ENCODE results near the gene RNF34.
"Not testable (repeated sequence)": the region's sequence is repeated elsewhere in the genome, so short reads cannot be mapped to it uniquely, and the experiment has no call there.

RNF34 gene

GRCh38 chr12:121399391-121400331 lies at the start of gene RNF34:
Gene RNF34, plus strand, starts transcription at chr12:121400118. Its CDS starts 95 bp downstream, at chr12:121400213.
- DNase-seq: peak; percentile 98

- peak; percentile 94 for DNase-seq
Measured at GRCh38 chr12:121351820-121352681, 47.9 kb upstream of the RNF34 start, which contains the start of gene ANAPC5. Gene ANAPC5, minus strand, starts transcription at chr12:121352411. Its CDS starts 71 bp downstream, at chr12:121352340.

DNA sequence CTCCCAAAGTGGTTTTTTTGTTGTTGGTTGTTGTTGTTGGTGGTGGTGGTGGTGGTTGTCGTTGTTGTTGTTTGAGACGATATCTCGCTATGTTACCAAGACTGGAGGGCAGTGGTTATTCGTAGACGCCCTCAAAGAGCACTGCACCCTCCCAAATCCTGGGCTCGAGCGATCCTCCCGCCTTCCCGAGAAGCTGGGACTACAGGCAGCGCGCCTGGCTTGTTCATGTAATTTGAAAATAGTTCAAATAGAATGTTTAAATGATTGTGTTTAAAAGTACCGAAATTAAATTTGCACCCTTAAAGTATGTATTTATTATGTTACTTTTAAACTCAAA lies 47.3 kb upstream of the RNF34 start:
- DNase-seq: peak; percentile 74

DNA sequence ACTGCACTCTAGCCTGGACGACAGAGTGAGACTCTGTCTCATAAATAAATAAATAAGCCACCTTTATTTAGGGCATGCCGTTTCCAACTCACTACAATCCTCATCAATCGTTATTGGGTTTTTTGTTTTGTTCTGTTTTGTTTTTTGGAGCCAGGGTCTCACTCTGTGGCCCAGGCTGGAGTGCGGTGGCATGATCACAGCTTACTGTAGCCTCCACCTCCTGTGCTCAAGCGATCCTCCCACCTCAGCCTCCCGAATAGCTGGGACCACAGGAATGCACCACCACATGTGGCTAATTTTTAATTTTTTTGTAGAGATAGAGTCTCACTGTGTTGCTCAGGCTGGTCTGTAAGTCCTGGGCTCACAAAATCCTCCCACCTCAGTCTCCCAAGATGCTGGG lies 44.1 kb upstream of the RNF34 start:
- DNase-seq: no peak

DNA sequence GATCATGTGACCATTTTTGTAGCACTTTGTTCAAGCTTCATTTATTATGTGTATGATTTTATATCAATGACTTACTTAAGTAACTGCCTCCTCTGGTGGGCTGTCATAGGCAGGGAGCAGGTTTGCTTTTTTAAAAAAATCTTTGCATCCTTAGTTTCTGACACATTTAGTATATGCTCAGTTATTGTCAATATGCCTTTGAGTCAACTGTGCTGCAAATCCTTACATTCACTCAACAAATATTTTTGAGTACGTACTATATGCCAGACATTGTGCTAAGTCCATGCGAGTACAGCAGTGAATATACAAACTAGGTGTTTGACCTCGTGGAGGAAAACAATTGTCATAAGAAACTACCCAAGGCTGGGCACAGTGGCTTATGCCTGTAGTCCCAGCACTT lies 43.3 kb upstream of the RNF34 start:
- no peak for DNase-seq

- DNase-seq: no peak
Measured at GRCh38 chr12:121357331-121357730, 42.6 kb upstream of the RNF34 start.

- DNase-seq: no peak
Measured at GRCh38 chr12:121358073-121358472, 41.8 kb upstream of the RNF34 start.

DNA sequence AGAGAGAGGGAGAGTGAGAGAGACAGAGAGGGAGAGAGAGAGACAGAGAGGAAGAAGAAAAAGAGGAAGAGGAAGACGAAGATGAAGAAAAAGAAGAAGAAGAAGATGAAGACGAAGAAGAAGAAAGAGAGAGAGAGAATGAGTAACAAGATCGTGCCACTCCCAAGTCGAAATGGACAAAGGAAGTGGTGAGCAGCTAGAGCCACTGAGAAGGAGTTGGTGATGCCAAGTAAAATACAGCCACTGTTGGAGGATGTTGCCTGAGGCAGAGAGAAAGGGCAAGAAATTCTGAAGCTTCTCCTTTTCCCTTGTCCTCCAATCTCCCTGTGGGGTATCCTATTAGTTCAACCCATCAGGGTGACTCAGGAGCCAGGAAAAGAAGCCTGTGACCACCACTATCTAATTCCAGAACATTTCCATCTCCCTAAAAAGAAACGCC lies 35.2 kb upstream of the RNF34 start:
- DNase-seq: no peak

- DNase-seq: no peak
Measured at GRCh38 chr12:121365416-121366062, 34.4 kb upstream of the RNF34 start.

DNA sequence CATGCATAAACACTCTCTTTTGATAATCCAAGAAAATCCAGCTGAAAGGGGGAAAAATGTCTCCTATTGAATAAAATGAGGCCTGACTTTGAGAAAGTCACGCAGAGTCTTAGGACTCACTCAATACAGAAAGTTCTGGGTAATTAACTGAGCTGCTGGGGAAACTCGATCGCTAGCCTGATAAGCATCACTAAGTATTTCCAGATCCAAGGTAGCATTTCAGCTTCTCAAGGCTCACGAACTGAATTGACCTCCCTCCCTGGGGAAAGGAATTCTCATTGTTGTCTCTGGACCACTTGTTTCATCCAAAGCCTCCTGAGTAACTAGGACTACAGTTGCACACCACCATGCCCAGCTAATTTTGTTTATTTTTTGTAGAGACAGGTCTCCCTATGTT lies 33.9 kb upstream of the RNF34 start:
- DNase-seq: no peak

GRCh38 chr12:121371404-121371803 lies 28.5 kb upstream of the RNF34 start:
- no peak for DNase-seq

DNA sequence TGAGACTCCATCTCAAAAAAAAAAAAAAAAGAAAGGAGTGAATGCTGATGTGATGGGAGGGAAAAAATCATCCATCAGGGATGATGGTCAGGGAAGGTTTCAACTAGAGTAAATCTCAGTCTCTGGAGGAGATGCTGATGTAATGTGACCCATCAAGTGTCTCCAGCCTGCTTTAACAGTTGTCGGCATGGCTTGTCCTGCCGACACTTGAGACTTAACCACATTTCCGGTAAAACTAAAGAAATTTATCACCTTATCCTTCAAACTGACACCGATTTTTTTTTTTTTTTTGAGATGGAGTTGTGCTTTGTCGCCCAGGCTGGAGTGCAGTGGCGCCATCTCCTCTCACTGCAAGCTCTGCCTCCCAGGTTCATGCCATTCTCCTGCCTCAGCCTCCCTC lies 26.2 kb upstream of the RNF34 start:
- no peak for DNase-seq

GRCh38 chr12:121374336-121374735 lies 25.6 kb upstream of the RNF34 start:
- DNase-seq: not testable (repeated sequence)

DNA sequence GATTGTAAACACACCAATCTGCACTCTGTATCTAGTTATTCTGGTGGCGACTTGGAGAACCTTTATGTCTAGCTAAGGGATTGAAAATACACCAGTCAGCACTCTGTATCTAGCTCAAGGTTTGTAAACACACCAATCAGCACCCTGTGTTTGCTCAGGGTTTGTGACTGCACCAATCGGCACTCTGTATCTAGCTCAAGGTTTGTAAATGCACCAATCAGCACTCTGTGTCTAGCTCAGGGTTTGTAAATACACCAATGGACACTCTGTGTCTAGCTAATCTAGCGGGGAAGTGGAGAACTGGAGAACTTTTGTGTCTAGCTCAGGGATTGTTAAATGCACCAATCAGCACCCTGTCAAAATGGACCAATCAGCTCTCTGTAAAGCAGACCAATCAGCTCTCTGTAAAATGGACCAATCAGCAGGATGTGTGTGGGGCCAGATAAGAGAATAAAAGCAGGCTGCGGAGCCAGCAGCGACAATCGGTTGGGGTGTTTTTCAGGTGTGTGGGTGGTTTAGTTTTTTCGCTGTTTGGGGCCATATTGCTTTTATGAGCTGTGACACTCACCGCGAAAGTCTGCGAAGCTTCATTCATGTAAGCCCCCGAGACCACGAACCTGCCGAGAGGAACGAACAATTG lies 24.9 kb upstream of the RNF34 start:
- not testable (repeated sequence) for DNase-seq

DNA sequence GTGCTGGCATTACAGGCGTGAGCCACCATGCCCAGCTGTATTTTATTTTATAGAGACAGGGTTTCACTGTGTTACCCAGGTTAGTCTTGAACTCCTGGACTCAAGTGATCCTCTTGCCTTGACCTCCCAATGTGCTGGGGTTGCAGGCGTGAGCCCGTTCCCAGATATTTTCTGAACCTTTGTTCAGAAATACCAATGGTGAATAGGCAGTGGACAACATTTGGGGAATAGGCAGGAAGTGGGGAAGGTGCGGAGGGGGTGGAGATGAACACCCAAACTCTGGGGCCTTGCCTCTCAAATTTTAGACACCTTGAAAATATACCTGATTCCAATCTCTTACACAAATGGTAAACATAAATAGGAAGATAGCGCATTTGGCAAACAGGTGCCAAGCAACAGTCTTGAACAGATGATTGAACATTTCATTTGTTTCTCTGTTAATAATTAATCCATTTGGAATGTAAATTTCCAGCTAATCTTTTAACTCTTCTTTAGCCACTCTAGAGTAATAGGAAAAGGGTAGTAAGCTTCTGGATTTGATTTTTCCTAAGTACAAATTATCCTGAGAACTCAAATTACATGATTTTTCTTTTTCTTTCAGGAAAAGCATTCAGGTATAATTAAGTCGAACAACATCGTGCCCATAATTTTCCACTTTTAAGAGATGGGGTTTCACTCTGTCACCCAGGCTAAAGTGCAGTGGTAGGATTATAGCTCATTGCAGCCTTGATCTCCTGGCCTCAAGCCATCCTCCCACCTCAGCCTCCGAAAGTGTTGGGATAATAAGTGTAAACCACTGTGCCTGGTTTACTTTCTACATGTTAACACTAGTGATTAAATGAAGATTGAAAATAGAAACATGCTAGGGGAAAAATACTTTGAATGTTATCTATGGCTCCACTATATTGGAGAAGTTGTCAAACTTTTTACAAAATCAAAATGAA lies 22.9 kb upstream of the RNF34 start:
- no peak for DNase-seq

GRCh38 chr12:121378736-121379135 lies 21.2 kb upstream of the RNF34 start:
- no peak for DNase-seq

DNA sequence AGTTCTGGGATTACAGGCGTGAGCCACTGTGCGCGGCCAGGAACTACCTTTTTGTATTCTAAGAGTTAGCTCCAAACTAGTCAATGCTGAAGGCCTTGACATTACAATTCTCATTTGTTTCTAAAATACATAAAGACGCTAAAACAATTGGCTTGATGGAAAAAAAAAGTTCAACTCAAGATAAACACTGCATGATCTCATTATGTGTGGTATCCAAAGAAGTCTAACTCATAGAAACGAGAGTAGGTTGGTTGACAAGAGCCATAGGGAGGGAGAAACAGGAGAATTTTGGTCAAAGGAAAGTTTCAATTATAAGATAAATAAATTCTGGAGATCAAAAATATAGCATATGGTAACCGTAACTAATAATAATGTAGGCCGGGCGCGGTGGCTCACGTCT lies 20.0 kb upstream of the RNF34 start:
- DNase-seq: no peak

GRCh38 chr12:121383601-121384021 lies 16.3 kb upstream of the RNF34 start:
- no peak for DNase-seq

DNA sequence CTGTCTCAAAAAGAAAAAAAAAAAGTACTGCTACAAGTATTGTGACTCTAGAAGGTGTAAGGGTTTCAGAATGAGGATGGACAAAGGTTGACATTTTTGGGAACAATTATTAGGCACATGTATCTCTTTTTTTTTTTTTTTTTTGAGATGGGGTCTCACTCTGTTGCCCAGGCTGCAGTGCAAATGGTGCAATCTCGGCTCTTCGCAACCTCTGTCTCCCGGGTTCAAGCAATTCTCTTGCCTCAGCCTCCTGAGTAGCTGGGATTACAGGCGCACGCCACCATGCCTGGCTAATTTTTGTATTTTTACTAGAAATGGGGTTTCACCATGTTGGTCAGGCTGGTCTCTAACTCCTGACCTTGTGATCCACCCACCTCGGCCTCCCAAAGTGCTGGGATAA lies 15.0 kb upstream of the RNF34 start:
- DNase-seq: not testable (repeated sequence)

- DNase-seq: no peak
Measured at GRCh38 chr12:121388421-121388981, 11.4 kb upstream of the RNF34 start.

GRCh38 chr12:121390856-121391255 lies 9.1 kb upstream of the RNF34 start:
- DNase-seq: no peak
